A549 (cell line): ENCODE results near the gene LGI2. TPM values are rescaled to one million over a fixed set of nuclear protein-coding genes. Genes with fewer than 3 reads are reported as not detected.

Experiments used
- ATAC-seq, 2 experiments: fragments of 200-7000 bp in 1 of 2; fragments of >200 bp in 1 of 2; cut with Nextera tagmentation in 1 of 2; cut with Tn5 transposase in 1 of 2; 3 replicates each; pipeline versions ENCODE4 v1.8.0 to v1.9.1; 2018 to 2020; ENCODE audit warnings: mild to moderate bottlenecking in 1 of 2, moderate library complexity in 1 of 2
- CTCF ChIA-PET: fragments of 300-600 bp; sonication (Branson Sonifier 250); formaldehyde crosslinking; extraction: SDS; loops from one replicate; lab custom pipeline; 2021; ENCODE audit warnings: antibody characterized with exemption, inconsistent platforms; lab: Yijun Ruan, JAX
- POLR2A ChIA-PET: fragments of 350-600 bp; formaldehyde crosslinking; extraction: SDS; loops from one replicate; lab custom pipeline; 2021; ENCODE audit warnings: antibody characterized with exemption, inconsistent platforms; lab: Yijun Ruan, JAX
- DNase-seq, 2 experiments: peaks; one replicate each; pipeline versions ENCODE4 v3.0.0 to v3.0.0-alpha.2; 2011 to 2016; ENCODE audit warnings: low read depth in 1 of 2, low spot score in 1 of 2
- FAIRE-seq: peaks from 2 replicates; lab custom pipeline; 2011; peaks lifted over from hg19 to GRCh38; lab: Jason Lieb, UNC
- H3K27ac ChIP-seq, 2 experiments: fragments of >200 bp; sonication (Bioruptor Twin); formaldehyde crosslinking; 3 replicates each; pipeline ENCODE4 v1.5.1; 2016 to 2017
- H3K4me1 ChIP-seq: fragments of >200 bp; sonication (Bioruptor Twin); formaldehyde crosslinking; 3 replicates; pipeline ENCODE4 v1.6.1; 2016
- H3K4me2 ChIP-seq: fragments of >200 bp; sonication (Bioruptor Twin); formaldehyde crosslinking; 3 replicates; pipeline ENCODE4 v1.6.1; 2016
- H3K4me3 ChIP-seq: fragments of >200 bp; sonication (Bioruptor Twin); formaldehyde crosslinking; 3 replicates; pipeline ENCODE4 v1.5.1; 2016
- H3K9me3 ChIP-seq: fragments of >200 bp; sonication (Bioruptor Twin); formaldehyde crosslinking; 3 replicates; pipeline ENCODE4 v1.6.1; 2016
- BCL3 ChIP-seq: fragments of >200 bp; sonication (Bioruptor Twin); formaldehyde crosslinking; IDR thresholded peaks from 3 replicates; pipeline ENCODE4 v1.6.1; 2016
- BHLHE40 ChIP-seq: IDR thresholded peaks from 2 replicates; pipeline ENCODE4 v1.6.1; 2012; ENCODE audit warnings: low read depth, low read length, inconsistent platforms
- CBX2 ChIP-seq: fragments of 200-600 bp; sonication (generic); IDR thresholded peaks from 2 replicates; pipeline ENCODE4 v1.6.1; 2016; ENCODE audit warnings: low read depth, mild to moderate bottlenecking, borderline replicate concordance
- CEBPB ChIP-seq, 2 experiments: fragments of >200 bp in 1 of 2; sonication (Bioruptor Twin) in 1 of 2; formaldehyde crosslinking in 1 of 2; IDR thresholded peaks; 2 replicates each; pipeline ENCODE4 v1.6.1; 2012 to 2016
- CTCF ChIP-seq: fragments of >200 bp; sonication (Bioruptor Twin); formaldehyde crosslinking; IDR thresholded peaks from 3 replicates; pipeline ENCODE4 v1.5.1; 2016
- E2F6 ChIP-seq: IDR thresholded peaks from 2 replicates; pipeline ENCODE4 v1.6.1; 2012; ENCODE audit warnings: low read depth, borderline replicate concordance
- EHF ChIP-seq: fragments of 250-450 bp; sonication (Bioruptor Pico); IDR thresholded peaks from 2 replicates; pipeline ENCODE4 v1.5.0; 2020; ENCODE audit warnings: mild to moderate bottlenecking
- ESRRA ChIP-seq: fragments of 150-350 bp; IDR thresholded peaks from 2 replicates; pipeline ENCODE4 v1.6.1; 2014; ENCODE audit warnings: mild to moderate bottlenecking, low read length, borderline replicate concordance
- FOSL2 ChIP-seq, 2 experiments: fragments of 450-650 bp in 1 of 2; fragments of >200 bp in 1 of 2; sonication (Bioruptor Twin) in 1 of 2; formaldehyde crosslinking; IDR thresholded peaks; 2 replicates each; pipeline versions ENCODE4 v1.5.0 to v1.6.1; 2016 to 2020; ENCODE audit warnings: mild to moderate bottlenecking in 1 of 2, moderate library complexity in 1 of 2
- HMGXB4 ChIP-seq: fragments of 250-450 bp; sonication (Bioruptor Pico); IDR thresholded peaks from 2 replicates; pipeline ENCODE4 v1.5.0; 2021; ENCODE audit warnings: mild to moderate bottlenecking, moderate library complexity, borderline replicate concordance
- JUN ChIP-seq, 2 experiments: fragments of >200 bp; sonication (Bioruptor Twin); formaldehyde crosslinking; IDR thresholded peaks; 2 replicates in 1 of 2; 3 replicates in 1 of 2; pipeline ENCODE4 v1.6.1; 2016 to 2017
- KDM1A ChIP-seq: fragments of 200-600 bp; sonication (generic); IDR thresholded peaks from 2 replicates; pipeline ENCODE4 v1.6.1; 2016; ENCODE audit warnings: low read depth, mild to moderate bottlenecking
- KDM5A ChIP-seq: fragments of 200-600 bp; sonication (generic); IDR thresholded peaks from 2 replicates; pipeline ENCODE4 v1.6.1; 2016; ENCODE audit warnings: antibody characterized with exemption, mild to moderate bottlenecking
- NFE2L2 ChIP-seq: fragments of 150-350 bp; conservative IDR thresholded peaks from 2 replicates; pipeline ENCODE4 v1.6.1; 2014; ENCODE audit warnings: low read length
- PBX3 ChIP-seq: IDR thresholded peaks from 2 replicates; pipeline ENCODE4 v1.6.1; 2012
- POLR2AphosphoS2 ChIP-seq: conservative IDR thresholded peaks from 2 replicates; pipeline ENCODE4 v1.6.1; 2012; ENCODE audit warnings: low read length, improper control_type of control experiment, inconsistent platforms
- RAD21 ChIP-seq, 2 experiments: fragments of >200 bp in 1 of 2; sonication (Bioruptor Twin) in 1 of 2; formaldehyde crosslinking in 1 of 2; IDR thresholded peaks in 1 of 2; conservative IDR thresholded peaks in 1 of 2; 2 replicates in 1 of 2; 3 replicates in 1 of 2; pipeline ENCODE4 v1.6.1; 2012 to 2018; ENCODE audit warnings: inconsistent platforms in 1 of 2
- SMC3 ChIP-seq: fragments of >200 bp; sonication (Bioruptor Twin); formaldehyde crosslinking; IDR thresholded peaks from 3 replicates; pipeline ENCODE4 v1.6.1; 2018; ENCODE audit warnings: inconsistent platforms
- TFCP2L1 ChIP-seq: fragments of 250-450 bp; sonication (Bioruptor Pico); IDR thresholded peaks from 2 replicates; pipeline ENCODE4 v1.5.0; 2021; ENCODE audit warnings: mild to moderate bottlenecking
- ZFP36 ChIP-seq: fragments of 450-650 bp; IDR thresholded peaks from 2 replicates; pipeline ENCODE4 v1.6.1; 2014; ENCODE audit warnings: borderline replicate concordance; ENCODE audit not compliant: partially characterized antibody
- ZNF302 ChIP-seq: fragments of 250-450 bp; sonication (Bioruptor Pico); IDR thresholded peaks from 2 replicates; pipeline ENCODE4 v1.9.0; 2021; ENCODE audit warnings: inconsistent platforms, mild to moderate bottlenecking, moderate library complexity
- WGBS: methylation state at CpG from one replicate; pipeline ENCODE4 v1.1.6; 2017; ENCODE audit errors: missing lambda C conversion rate; 5-methylcytosine and 5-hydroxymethylcytosine counted together
- polyA plus RNA-seq, 4 experiments: library from polyadenylated mRNA; depleted of rRNA in 3 of 4; stranded (reverse); fragments of >200 nt; fragmentation: RNase III in 1 of 4; extraction: RNeasy Plus Mini Kit Qiagen cat#74134 plus additional on column Dnase treatment in 1 of 4; gene quantifications; 2 replicates in 3 of 4; 3 replicates in 1 of 4; pipeline ENCODE4 v1.2.3, GENCODE V29; 2011 to 2017

Gene LGI2
- polyA plus RNA-seq, 2 of the 4 experiments (the other 2 are of a cell fraction) = 0.05 to 0.14 TPM

- peaks cover 24% of the 10 kb centered on the region for H3K4me1 ChIP-seq
- WGBS = 36% methylated on average over 23 of the region's 24 CpGs
- DNase-seq (peak; percentile 14 to 32), FAIRE-seq (no peak), ATAC-seq (peak; percentile 74 to 88; a peak in 5 of 6 replicates)
- H3K4me3 ChIP-seq = no peak overlapping the region
- ChIA-PET POLR2A (interaction anchor here (0.5 kb wide), 1 partner anchor 59 kb away, joined by 3 read pairs; no protein-coding TSS in a partner anchor), CTCF (interaction anchor here (0.6 to 1.0 kb wide), 2 partner anchors 14 to 485 kb away, joined by 3 to 4 read pairs; no protein-coding TSS in a partner anchor)
- TF ChIP-seq E2F6 (0 out of 2 replicates have a peak, but pooled peaks have one; percentile 44), CEBPB (IDR thresholded peaks at IDR 0.05) (peak; percentile 70 to 88; a peak in 3 of 4 replicates), BCL3 (no peak)
- H3K4me2 ChIP-seq = peak overlapping the region; percentile 65
- H3K9me3 ChIP-seq = no peaks in the 10 kb centered on the region
- peak overlapping the region; percentile 47 to 72; a peak in 5 of 6 replicates for H3K27ac ChIP-seq
Measured at GRCh38 chr4:24973747-24974601, 56.8 kb downstream of the LGI2 start.

GRCh38 chr4:24973404-24973746, 57.4 kb downstream of the LGI2 start:
- CTCF ChIA-PET = interaction anchor here (0.6 to 1.0 kb wide), 3 partner anchors 15 to 486 kb away, joined by 3 to 4 read pairs (median 3); no protein-coding TSS in a partner anchor
- POLR2A ChIA-PET = no interaction called here
- peak; percentile 58 to 86; a peak in 3 of 6 replicates for ATAC-seq
- FAIRE-seq = no peak
- 0% methylated on average over 3 of the region's 3 CpGs for WGBS
- Histone ChIP-seq H3K4me2 (peak overlapping the region; percentile 65), H3K4me3 (no peak overlapping the region), H3K27ac (peak overlapping the region; percentile 47 to 72; a peak in 5 of 6 replicates), H3K9me3 (no peaks in the 10 kb centered on the region), H3K4me1 (peaks cover 24% of the 10 kb centered on the region)
- DNase-seq = peak; percentile 10 to 48
- TF ChIP-seq CTCF (no peak), KDM1A (no peak), ZNF302 (no peak), FOSL2 (IDR thresholded peaks at IDR 0.05) (no peak), FOSL2 (CRISPR knock-in tag; IDR thresholded peaks at IDR 0.05) (no peak), NFE2L2 (no peak), JUN (IDR thresholded peaks at IDR 0.05) (no peak), PBX3 (no peak), BHLHE40 (no peak), ZFP36 (no peak), ESRRA (no peak), SMC3 (no peak), HMGXB4 (CRISPR knock-in tag) (no peak), CBX2 (no peak), TFCP2L1 (CRISPR knock-in tag) (no peak), CEBPB (IDR thresholded peaks at IDR 0.05) (no peak), EHF (CRISPR knock-in tag) (no peak), KDM5A (no peak), RAD21 (conservative IDR thresholded peaks at IDR 0.05 in 1 of 2, IDR thresholded peaks at IDR 0.05 in 1 of 2) (no peak), POLR2AphosphoS2 (no peak)
